H1 (cell line): ENCODE data around the gene USP20. TPM values are rescaled to one million over a fixed set of nuclear protein-coding genes. Genes with fewer than 3 reads are reported as not detected.

Source experiments
- CTCF ChIA-PET: fragments of 300-600 bp; sonication (Branson Sonifier 250); formaldehyde crosslinking; loops from one replicate; lab custom pipeline; 2021; ENCODE audit not compliant: partially characterized antibody; lab: Charles Lee
- POLR2A ChIA-PET: fragments of 300-600 bp; sonication (Branson Sonifier 250); formaldehyde crosslinking; loops from one replicate; lab custom pipeline; 2021; ENCODE audit warnings: inconsistent platforms; ENCODE audit not compliant: partially characterized antibody; lab: Charles Lee
- DNase-seq, 2 experiments: peaks; one replicate each; pipeline versions ENCODE4 v3.0.0 to v3.0.0-alpha.2; 2010 to 2022; ENCODE audit warnings: low spot score in 2 of 2, low read depth in 1 of 2, mixed read lengths in 1 of 2
- FAIRE-seq: peaks from 2 replicates; lab custom pipeline; 2011; peaks lifted over from hg19 to GRCh38; lab: Jason Lieb, UNC
- H2AFZ ChIP-seq: 2 replicates; pipeline ENCODE4 v1.8.1; 2012; ENCODE audit warnings: low read length, inconsistent platforms
- H2AK5ac ChIP-seq: 2 replicates; pipeline ENCODE4 v1.6.1; 2013; ENCODE audit warnings: low read depth, low read length
- H2BK120ac ChIP-seq: replicated peaks from 2 replicates; pipeline ENCODE3; 2013; ENCODE audit warnings: low read depth, low read length, inconsistent platforms
- H2BK12ac ChIP-seq: 2 replicates; pipeline ENCODE4 v1.6.1; 2013; ENCODE audit warnings: low read depth, low read length
- H2BK15ac ChIP-seq: 2 replicates; pipeline ENCODE4 v1.6.1; 2013; ENCODE audit warnings: low read length
- H2BK20ac ChIP-seq: 2 replicates; pipeline ENCODE4 v1.6.1; 2013; ENCODE audit warnings: low read length
- H2BK5ac ChIP-seq: 2 replicates; pipeline ENCODE4 v1.6.1; 2013; ENCODE audit warnings: low read depth, low read length
- H3K14ac ChIP-seq: 2 replicates; pipeline ENCODE4 v1.6.1; 2013; ENCODE audit warnings: inconsistent platforms; ENCODE audit not compliant: insufficient read length
- H3K18ac ChIP-seq: 2 replicates; pipeline ENCODE4 v1.6.1; 2013; ENCODE audit warnings: low read length; ENCODE audit errors: extremely low read depth
- H3K23ac ChIP-seq: 2 replicates; pipeline ENCODE4 v1.6.1; 2013; ENCODE audit warnings: inconsistent platforms; ENCODE audit not compliant: insufficient read length
- H3K23me2 ChIP-seq: 2 replicates; pipeline ENCODE4 v1.6.1; 2013; ENCODE audit warnings: low read depth, low read length
- H3K27ac ChIP-seq: 2 replicates; pipeline ENCODE4 v1.6.1; 2011; ENCODE audit warnings: low read depth, low read length, inconsistent platforms
- H3K27me3 ChIP-seq, 4 experiments: replicated peaks in 1 of 4; 1 replicate in 1 of 4; 2 replicates in 3 of 4; pipeline versions ENCODE4 v1.6.1 to v1.8.1; 2011 to 2013; ENCODE audit warnings: low read length in 3 of 4, mild to moderate bottlenecking in 3 of 4, inconsistent platforms in 2 of 4, mixed read lengths in 2 of 4, moderate library complexity in 1 of 4; ENCODE audit not compliant: control insufficient read depth in 3 of 4, insufficient read depth in 3 of 4; ENCODE audit errors: extremely low read depth in 1 of 4
- H3K36me3 ChIP-seq, 4 experiments: 2 replicates each; pipeline versions ENCODE4 v1.6.1 to v1.8.1; 2011 to 2013; ENCODE audit warnings: mild to moderate bottlenecking in 4 of 4, low read length in 3 of 4, moderate library complexity in 2 of 4, control low read depth in 1 of 4, inconsistent platforms in 1 of 4; ENCODE audit not compliant: insufficient read depth in 4 of 4, control insufficient read depth in 2 of 4
- H3K4ac ChIP-seq: replicated peaks from 2 replicates; pipeline ENCODE3; 2013; ENCODE audit warnings: low read length, low read depth, mixed read lengths, inconsistent platforms; ENCODE audit not compliant: insufficient read length
- H3K4me1 ChIP-seq, 4 experiments: replicated peaks in 1 of 4; 1 replicate in 1 of 4; 2 replicates in 3 of 4; pipeline versions ENCODE4 v1.6.1 to v1.8.1; 2011 to 2013; ENCODE audit warnings: low read length in 3 of 4, inconsistent platforms in 2 of 4, mixed read lengths in 1 of 4; ENCODE audit not compliant: insufficient read depth in 4 of 4, control insufficient read depth in 3 of 4
- H3K4me2 ChIP-seq, 2 experiments: 2 replicates each; pipeline versions ENCODE4 v1.6.1 to v1.8.1; 2011 to 2013; ENCODE audit warnings: low read depth in 2 of 2, low read length in 2 of 2, control low read depth in 1 of 2, inconsistent platforms in 1 of 2, mild to moderate bottlenecking in 1 of 2; ENCODE audit not compliant: insufficient read depth in 1 of 2
- H3K4me3 ChIP-seq, 4 experiments: fragments of 200-600, 300-600 bp in 1 of 4; sonication (generic), shearing (Covaris generic), sonication (Bioruptor Twin) in 1 of 4; 2 replicates each; pipeline versions ENCODE4 v1.5.1 to v1.8.1; 2011 to 2016; ENCODE audit warnings: low read length in 4 of 4, low read depth in 3 of 4, control low read depth in 2 of 4, inconsistent platforms in 2 of 4, mild to moderate bottlenecking in 2 of 4, mixed read lengths in 1 of 4, moderate library complexity in 1 of 4; ENCODE audit not compliant: insufficient read depth in 2 of 4; ENCODE audit errors: extremely low read depth in 1 of 4
- H3K56ac ChIP-seq: replicated peaks from 2 replicates; pipeline ENCODE3; 2013; ENCODE audit warnings: low read depth, mild to moderate bottlenecking, mixed read lengths, low read length, inconsistent platforms; ENCODE audit not compliant: insufficient read length
- H3K79me1 ChIP-seq: 2 replicates; pipeline ENCODE4 v1.6.1; 2013; ENCODE audit warnings: low read depth, low read length, control low read depth
- H3K79me2 ChIP-seq, 2 experiments: 2 replicates each; pipeline versions ENCODE4 v1.6.1 to v1.8.1; 2012 to 2013; ENCODE audit warnings: low read length in 2 of 2, mild to moderate bottlenecking in 2 of 2, inconsistent platforms in 1 of 2; ENCODE audit not compliant: insufficient read depth in 2 of 2, control insufficient read depth in 1 of 2
- H3K9ac ChIP-seq, 4 experiments: replicated peaks in 1 of 4; 1 replicate in 1 of 4; 2 replicates in 3 of 4; pipeline versions ENCODE4 v1.6.1 to v1.8.1; 2011 to 2013; ENCODE audit warnings: low read depth in 3 of 4, low read length in 3 of 4, control low read depth in 2 of 4, mild to moderate bottlenecking in 2 of 4, moderate library complexity in 2 of 4, inconsistent platforms in 1 of 4; ENCODE audit errors: extremely low read depth in 1 of 4
- H3K9me3 ChIP-seq, 2 experiments: 2 replicates each; pipeline versions ENCODE4 v1.6.1 to v1.8.1; 2012 to 2013; ENCODE audit warnings: mild to moderate bottlenecking in 2 of 2, moderate library complexity in 2 of 2, control low read depth in 1 of 2, inconsistent platforms in 1 of 2, low read depth in 1 of 2, low read length in 1 of 2, mixed read lengths in 1 of 2; ENCODE audit not compliant: insufficient read depth in 2 of 2
- H4K20me1 ChIP-seq, 2 experiments: replicated peaks in 1 of 2; 2 replicates each; pipeline versions ENCODE3 to v1.8.1; 2011 to 2013; ENCODE audit warnings: inconsistent platforms in 2 of 2, low read length in 2 of 2, mild to moderate bottlenecking in 1 of 2; ENCODE audit not compliant: insufficient read depth in 2 of 2, control insufficient read depth in 1 of 2
- H4K5ac ChIP-seq: 2 replicates; pipeline ENCODE4 v1.6.1; 2013; ENCODE audit warnings: low read length, low read depth, mixed read lengths, inconsistent platforms; ENCODE audit not compliant: insufficient read length
- H4K8ac ChIP-seq: 2 replicates; pipeline ENCODE4 v1.8.0; 2013; ENCODE audit warnings: mild to moderate bottlenecking, moderate library complexity, low read length, inconsistent platforms; ENCODE audit not compliant: insufficient read depth; ENCODE audit errors: extremely low read depth
- H4K91ac ChIP-seq: replicated peaks from 2 replicates; pipeline ENCODE3; 2013; ENCODE audit warnings: low read length, mixed read lengths, inconsistent platforms; ENCODE audit not compliant: insufficient read length
- ASH2L ChIP-seq: fragments of 200-600, 300-600 bp; sonication (generic); IDR thresholded peaks from one replicate; pipeline ENCODE4 v1.7.1; 2017; ENCODE audit warnings: low read length
- GABPA ChIP-seq: IDR thresholded peaks from 2 replicates; pipeline ENCODE4 v1.6.1; 2011; ENCODE audit warnings: mild to moderate bottlenecking, low read length, moderate library complexity, borderline replicate concordance; ENCODE audit not compliant: insufficient read depth
- KDM1A ChIP-seq: fragments of 200-600, 300-600 bp; sonication (generic); IDR thresholded peaks from 2 replicates; pipeline ENCODE4 v1.7.1; 2016; ENCODE audit warnings: mild to moderate bottlenecking, low read length, borderline replicate concordance
- NANOG ChIP-seq: IDR thresholded peaks from 2 replicates; pipeline ENCODE4 v1.6.1; 2011; ENCODE audit warnings: low read length, low read depth, mild to moderate bottlenecking, inconsistent platforms; ENCODE audit not compliant: insufficient read depth, poor library complexity, severe bottlenecking
- POLR2A ChIP-seq, 2 experiments: IDR thresholded peaks; 1 replicate in 1 of 2; 2 replicates in 1 of 2; pipeline ENCODE4 v1.6.1; 2011; ENCODE audit warnings: low read depth in 2 of 2, low read length in 2 of 2, mild to moderate bottlenecking in 2 of 2; ENCODE audit errors: control extremely low read depth in 1 of 2
- RAD21 ChIP-seq, 2 experiments: IDR thresholded peaks in 1 of 2; conservative IDR thresholded peaks in 1 of 2; 2 replicates each; pipeline ENCODE4 v1.6.1; 2011; ENCODE audit warnings: low read depth in 2 of 2, low read length in 2 of 2, improper control_type of control experiment in 1 of 2, inconsistent platforms in 1 of 2, mild to moderate bottlenecking in 1 of 2, moderate library complexity in 1 of 2
- RBBP5 ChIP-seq: IDR thresholded peaks from 2 replicates; pipeline ENCODE4 v1.7.1; 2012; ENCODE audit warnings: low read depth, mild to moderate bottlenecking, inconsistent platforms, low read length, moderate library complexity, borderline replicate concordance
- SRF ChIP-seq: IDR thresholded peaks from 2 replicates; pipeline ENCODE4 v1.6.1; 2011; ENCODE audit warnings: mild to moderate bottlenecking, low read depth, low read length, moderate library complexity
- TAF1 ChIP-seq: IDR thresholded peaks from 2 replicates; pipeline ENCODE4 v1.6.1; 2011; ENCODE audit warnings: mild to moderate bottlenecking, low read depth, low read length
- YY1 ChIP-seq: IDR thresholded peaks from 2 replicates; pipeline ENCODE4 v1.6.1; 2011; ENCODE audit warnings: low read depth, mild to moderate bottlenecking, low read length
- ZNF274 ChIP-seq: IDR thresholded peaks from 2 replicates; pipeline ENCODE4 v1.7.0; 2012; ENCODE audit warnings: low read length, borderline replicate concordance; ENCODE audit errors: extremely low read depth
- WGBS, 2 experiments: shearing (Covaris generic) in 1 of 2; methylation state at CpG; one replicate each; pipeline versions ENCODE4 v1.1.6 to v1.1.7; 2013 to 2015; ENCODE audit warnings: low lambda C conversion rate in 2 of 2, mixed read lengths in 2 of 2, inconsistent platforms in 1 of 2, low coverage in 1 of 2, missing lambda C conversion rate in 1 of 2; ENCODE audit not compliant: insufficient replicate concordance in 2 of 2, insufficient coverage in 1 of 2, insufficient read length in 1 of 2; ENCODE audit errors: extremely low coverage in 1 of 2, missing lambda C conversion rate in 1 of 2; 5-methylcytosine and 5-hydroxymethylcytosine counted together
- polyA plus RNA-seq, 7 experiments: library from polyadenylated mRNA; depleted of rRNA in 3 of 7; stranded (reverse) in 5 of 7; unstranded in 2 of 7; fragments of >200 nt in 5 of 7; fragments of 200-250 nt in 2 of 7; gene quantifications; 1 replicate in 5 of 7; 2 replicates in 1 of 7; 4 replicates in 1 of 7; pipeline versions ENCODE4 v1.2.1 to v1.2.3, GENCODE V29; 2011 to 2013; ENCODE audit warnings: missing spikeins in 2 of 7, mixed read lengths in 2 of 7
- total RNA-seq: library from RNA; stranded (reverse); fragmentation: NEBNext Ultra II Directional; extraction: Animal tissue kit (Norgen Biotek cat#: 25700); gene quantifications from 2 replicates; pipeline ENCODE4 v1.2.1, GENCODE V29; 2021
- TF ChIP-seq, protein P1 (sequence below): IDR thresholded peaks from 2 replicates; pipeline ENCODE4 v1.6.1; 2012; ENCODE audit warnings: inconsistent platforms

USP20 gene
- total and polyA plus RNA-seq, 2 of the 8 experiments (the other 6 are each of a cell fraction or from before 2014, with no cell fraction given) = 13.4 to 23.0 TPM

DNA sequence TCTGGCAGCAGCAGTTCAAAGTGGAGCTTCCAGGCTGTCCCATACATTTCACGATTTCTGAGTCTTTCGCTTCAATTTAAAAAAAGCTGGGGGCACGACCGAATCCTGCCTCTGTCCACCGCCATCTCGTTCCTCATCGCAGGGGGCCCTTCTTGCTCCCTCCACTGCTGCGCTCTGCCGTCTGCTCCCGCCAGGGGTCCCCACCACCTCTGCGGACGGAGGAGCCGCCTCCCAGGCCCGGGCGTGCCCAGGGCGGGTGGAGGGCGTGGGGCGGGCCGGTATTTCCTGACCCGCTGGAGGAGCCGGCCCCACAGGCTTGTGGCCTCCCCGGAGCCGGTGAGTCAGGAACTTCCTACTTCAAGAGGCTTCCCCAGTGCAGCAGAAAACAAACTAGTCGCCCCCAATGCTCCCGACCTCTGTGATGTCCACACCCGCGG lies 50.4 kb downstream of the USP20 start:
- DNase-seq = peak; percentile 56 to 95
- H4K20me1 ChIP-seq = no peaks in the 10 kb centered on the region
- FAIRE-seq = no peak
- peak overlapping the region; percentile 49 for H3K18ac ChIP-seq
- no peak overlapping the region for H3K56ac ChIP-seq
- H3K14ac ChIP-seq = no peak overlapping the region
- H3K4me1 ChIP-seq = peaks cover 0 to 30% (median 26%) of the 10 kb centered on the region in 4 experiments; a peak in 6 of 7 replicates
- no peaks in the 10 kb centered on the region for H3K79me2 ChIP-seq
- H3K23ac ChIP-seq = no peak overlapping the region
- H2AK5ac ChIP-seq = no peak overlapping the region
- no peaks in the 10 kb centered on the region for H3K36me3 ChIP-seq
- H3K4me2 ChIP-seq = peak overlapping the region; percentile 50 to 58
- H2BK5ac ChIP-seq = no peak overlapping the region
- no peaks in the 10 kb centered on the region for H3K79me1 ChIP-seq
- WGBS, 2 experiments = 21% methylated on average over 15 of the region's 27 CpGs; no CpG with 5 or more reads in 1 of the 2 experiments
- peak overlapping the region in 3 of 4 experiments; percentile 14 to 46 (median 32); a peak in 4 of 8 replicates for H3K4me3 ChIP-seq
- H3K27ac ChIP-seq = no peak overlapping the region
- H3K23me2 ChIP-seq = peaks cover 11% of the 10 kb centered on the region
- H4K8ac ChIP-seq = peak overlapping the region; percentile 17; the same call in 1 of the 2 replicates
- H4K91ac ChIP-seq = peak overlapping the region; percentile 75
- ChIA-PET POLR2A (interaction anchor here (0.8 to 1.4 kb wide), 5 partner anchors 12 to 94 kb away, joined by 3 to 4 read pairs (median 3); no protein-coding TSS in a partner anchor), CTCF (interaction anchor here (0.9 to 2.3 kb wide), 18 partner anchors 10 to 221 kb away, joined by 3 to 10 read pairs (median 3); no protein-coding TSS in a partner anchor)
- H2BK12ac ChIP-seq = peak overlapping the region; percentile 85; the same call in 1 of the 2 replicates
- no peaks in the 10 kb centered on the region for H3K27me3 ChIP-seq
- H4K5ac ChIP-seq = no peak overlapping the region
- no peak overlapping the region for H2AFZ ChIP-seq
- no peaks in the 10 kb centered on the region for H3K9me3 ChIP-seq
- H3K9ac ChIP-seq = no peak overlapping the region
- H2BK15ac ChIP-seq = peak overlapping the region; percentile 89; the same call in 1 of the 2 replicates
- no peak overlapping the region for H2BK120ac ChIP-seq
- peak overlapping the region; percentile 88; the same call in 1 of the 2 replicates for H2BK20ac ChIP-seq
- peak overlapping the region; percentile 2 for H3K4ac ChIP-seq
- TF ChIP-seq TAF1 (peak; percentile 30; the same call in 1 of the 2 replicates), POLR2A (IDR thresholded peaks at IDR 0.05; ENCODE audit: control extremely low read depth in 1 of 2, low read depth in 2 of 2, low read length in 2 of 2) (peak in 1 of 2 experiments; percentile 15; a peak in 1 of 3 replicates), RAD21 (IDR thresholded peaks at IDR 0.05 in 1 of 2, conservative IDR thresholded peaks at IDR 0.05 in 1 of 2; ENCODE audit: low read depth in 2 of 2, low read length in 2 of 2) (peak; percentile 79 to 86), ASH2L (peak; percentile 29), SRF (no peak), YY1 (peak; percentile 81), NANOG (peak; percentile 2), KDM1A (no peak), ZNF274 (no peak), GABPA (0 out of 2 replicates have a peak, but pooled peaks have one; percentile 66), RBBP5 (no peak)
- TF ChIP-seq, protein P1, sequence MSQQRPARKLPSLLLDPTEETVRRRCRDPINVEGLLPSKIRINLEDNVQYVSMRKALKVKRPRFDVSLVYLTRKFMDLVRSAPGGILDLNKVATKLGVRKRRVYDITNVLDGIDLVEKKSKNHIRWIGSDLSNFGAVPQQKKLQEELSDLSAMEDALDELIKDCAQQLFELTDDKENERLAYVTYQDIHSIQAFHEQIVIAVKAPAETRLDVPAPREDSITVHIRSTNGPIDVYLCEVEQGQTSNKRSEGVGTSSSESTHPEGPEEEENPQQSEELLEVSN = peak; percentile 38; the same call in 1 of the 2 replicates
